Stimulated activated CD8-positive, alpha-beta memory T cell treated with anti-CD3 and anti-CD28 coated beads, Interleukin-4, amount 100 ng/mL, for 4 hours (primary cell): ENCODE measurements around the gene ING3.

Experiments used
- DNase-seq, 2 donors: peaks; one replicate each; pipeline ENCODE4 v3.0.0-alpha.2; 2020; ENCODE audit warnings: low read depth in 2 of 2, low spot score in 1 of 2

ING3 gene, protein sequence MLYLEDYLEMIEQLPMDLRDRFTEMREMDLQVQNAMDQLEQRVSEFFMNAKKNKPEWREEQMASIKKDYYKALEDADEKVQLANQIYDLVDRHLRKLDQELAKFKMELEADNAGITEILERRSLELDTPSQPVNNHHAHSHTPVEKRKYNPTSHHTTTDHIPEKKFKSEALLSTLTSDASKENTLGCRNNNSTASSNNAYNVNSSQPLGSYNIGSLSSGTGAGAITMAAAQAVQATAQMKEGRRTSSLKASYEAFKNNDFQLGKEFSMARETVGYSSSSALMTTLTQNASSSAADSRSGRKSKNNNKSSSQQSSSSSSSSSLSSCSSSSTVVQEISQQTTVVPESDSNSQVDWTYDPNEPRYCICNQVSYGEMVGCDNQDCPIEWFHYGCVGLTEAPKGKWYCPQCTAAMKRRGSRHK

GRCh38 chr7:120950539-120951308 is at the start of gene ING3:
Gene ING3 (plus strand): TSS chr7:120950777. CDS start chr7:120950897, 120 bp downstream.
- peak; percentile 94 to 97 for DNase-seq

GRCh38 chr7:120915314-120916105 is 35.1 kb upstream of the ING3 start:
- no peak for DNase-seq

DNA sequence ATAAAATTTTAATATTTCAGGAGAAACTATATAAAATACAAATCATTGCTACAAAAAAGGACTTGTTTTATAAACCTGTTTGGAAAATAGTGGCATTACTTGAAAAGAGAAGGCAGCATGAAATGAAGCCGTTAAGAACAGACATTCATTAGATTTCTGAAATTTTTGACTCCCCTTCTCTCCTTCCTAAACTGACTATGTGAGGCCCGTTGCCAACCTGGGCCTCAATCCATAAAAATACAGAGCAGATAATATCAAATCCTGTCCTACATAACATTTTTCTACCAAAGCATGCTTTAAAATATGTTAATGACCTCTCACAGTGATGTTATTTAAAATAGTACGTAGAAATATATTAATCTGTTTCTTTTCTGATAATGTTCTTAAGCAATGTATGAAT is 34.5 kb upstream of the ING3 start:
- no peak for DNase-seq

- DNase-seq, result no peak
Measured at GRCh38 chr7:120916538-120916937, 34.0 kb upstream of the ING3 start.

DNA sequence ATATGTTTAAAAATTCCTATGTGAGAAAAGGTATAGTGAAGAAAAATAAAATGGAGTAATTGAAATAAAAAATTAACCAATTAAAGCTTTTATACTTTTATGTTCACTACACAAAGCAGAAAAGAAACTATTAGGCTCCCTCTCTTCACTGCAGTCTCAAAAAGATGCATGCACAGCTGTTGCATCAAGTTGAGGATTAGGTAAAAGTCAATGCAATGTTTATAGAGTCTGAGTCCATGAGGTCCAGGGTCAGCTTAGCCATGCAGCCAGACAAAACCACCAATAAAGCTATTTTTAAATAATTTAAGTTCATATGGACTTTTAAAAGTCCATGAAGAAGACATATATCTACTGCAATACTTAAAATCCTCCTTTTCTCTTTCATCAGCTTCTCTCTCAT is 31.1 kb upstream of the ING3 start:
- DNase-seq, result no peak

DNA sequence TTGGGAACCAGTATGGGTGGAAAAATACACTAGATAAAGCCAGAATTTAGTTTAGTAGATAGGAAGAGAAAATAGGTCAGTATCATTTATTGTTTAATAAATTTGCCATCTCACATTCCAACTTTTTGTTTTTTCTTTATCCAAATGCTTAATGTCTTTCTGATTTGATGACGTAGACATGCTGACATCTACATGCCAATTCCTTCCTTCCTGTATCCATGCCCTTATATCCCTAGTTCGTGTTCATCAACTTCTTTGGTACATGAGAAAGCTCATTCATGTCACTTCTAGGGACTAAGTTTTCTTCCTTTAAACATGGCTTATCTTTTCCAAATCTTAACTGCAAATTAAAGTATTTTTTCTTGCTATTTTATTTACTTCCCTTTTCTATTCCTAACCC is 30.5 kb upstream of the ING3 start:
- no peak for DNase-seq

GRCh38 chr7:120920591-120921274 is 29.8 kb upstream of the ING3 start:
- no peak for DNase-seq

DNA sequence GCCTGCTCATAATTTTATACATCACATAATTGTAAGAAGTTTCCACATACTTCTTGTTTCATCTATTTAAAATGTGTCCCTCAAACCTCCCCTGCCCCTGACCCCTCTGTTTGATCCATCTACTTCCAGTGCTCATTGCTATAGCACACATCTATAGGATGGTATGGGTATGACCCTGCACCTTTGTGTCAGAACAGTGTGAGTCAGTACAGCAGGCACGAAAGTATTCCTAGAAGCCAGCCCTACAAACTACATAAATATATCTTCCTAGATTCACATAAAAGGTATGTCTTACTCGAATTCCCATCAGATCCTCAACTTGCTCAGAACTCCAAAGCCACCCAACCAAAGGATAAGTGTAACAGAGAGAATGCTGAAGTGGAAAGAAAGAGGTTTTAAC is 25.7 kb upstream of the ING3 start:
- no peak for DNase-seq

- DNase-seq, result no peak
Measured at GRCh38 chr7:120925392-120925791, 25.2 kb upstream of the ING3 start.

- no peak for DNase-seq
Measured at GRCh38 chr7:120926943-120927346, 23.6 kb upstream of the ING3 start.

GRCh38 chr7:120927454-120928103 is 23.0 kb upstream of the ING3 start:
- DNase-seq, result no peak

DNA sequence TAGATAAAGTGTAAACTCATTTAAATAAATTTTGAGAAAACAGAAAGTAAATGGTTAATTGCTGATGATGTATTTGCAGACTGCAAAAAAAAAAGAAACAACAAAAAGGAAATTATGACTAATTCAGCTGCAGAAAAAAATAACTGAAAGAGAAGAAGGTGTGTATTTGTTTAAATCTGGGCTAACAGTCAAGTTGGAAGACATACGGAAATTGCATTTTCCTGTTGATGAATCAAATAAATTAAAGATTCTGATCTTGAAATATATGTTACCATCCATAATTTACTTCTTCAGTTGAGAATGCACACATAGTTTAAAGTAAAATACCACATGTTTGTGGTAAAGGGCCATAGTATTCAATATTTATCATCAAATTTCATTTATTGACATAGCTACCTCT is 19.3 kb upstream of the ING3 start:
- no peak for DNase-seq

DNA sequence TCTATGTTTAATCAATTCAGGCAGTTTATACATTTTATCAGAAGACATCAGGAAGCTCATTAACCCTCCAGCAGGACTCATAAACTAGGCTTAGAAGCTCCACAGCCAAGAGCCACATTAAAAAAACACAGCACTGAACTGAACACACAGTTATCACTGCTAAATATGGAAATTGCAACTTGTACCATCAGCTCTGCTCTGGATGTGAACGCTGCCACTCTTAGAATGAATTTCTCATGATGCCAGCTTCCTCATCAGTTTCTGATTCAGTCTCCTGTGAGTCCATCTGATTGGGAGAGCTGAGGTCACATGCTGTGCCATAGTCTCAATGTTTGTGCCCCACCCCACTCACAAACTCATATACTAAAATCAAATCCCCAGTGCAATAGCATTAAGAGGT is 17.1 kb upstream of the ING3 start:
- DNase-seq, result no peak

DNA sequence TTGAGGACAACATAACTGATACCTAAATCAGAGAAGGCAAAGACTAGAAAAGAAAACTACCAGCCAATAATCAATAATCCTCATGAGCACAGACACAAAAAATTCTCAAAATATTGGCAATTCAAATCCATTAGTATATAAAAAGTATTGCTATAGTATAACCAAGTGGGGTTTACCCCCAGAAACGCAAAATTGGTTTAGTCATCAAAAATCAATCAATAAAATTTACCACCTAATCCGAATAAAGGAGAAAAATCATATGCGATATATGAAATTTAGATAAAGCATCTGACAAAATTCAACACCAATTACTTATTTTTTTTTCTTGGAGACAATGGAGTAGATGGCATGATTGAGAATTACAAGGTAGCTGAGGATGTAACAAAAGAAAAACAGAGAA is 11.2 kb upstream of the ING3 start:
- DNase-seq, result no peak

DNA sequence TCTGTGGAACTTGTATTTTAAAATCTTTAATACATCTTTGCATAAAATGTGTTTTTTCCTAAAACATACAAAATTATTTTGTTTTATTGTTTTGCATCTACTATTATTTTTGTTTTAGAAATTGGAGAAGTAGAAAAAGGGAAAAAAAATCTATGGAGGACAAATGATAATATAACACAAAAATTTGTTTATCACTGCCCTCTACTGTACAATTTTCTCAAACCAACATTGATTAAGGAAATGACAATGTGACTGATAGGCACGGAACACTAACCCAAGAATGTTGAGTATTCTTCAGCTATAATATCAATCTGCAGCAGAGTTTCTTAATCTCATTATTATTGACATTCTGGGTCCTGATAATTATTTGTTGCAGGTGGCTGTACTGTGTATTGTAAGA is 9.5 kb upstream of the ING3 start:
- DNase-seq, result no peak

DNA sequence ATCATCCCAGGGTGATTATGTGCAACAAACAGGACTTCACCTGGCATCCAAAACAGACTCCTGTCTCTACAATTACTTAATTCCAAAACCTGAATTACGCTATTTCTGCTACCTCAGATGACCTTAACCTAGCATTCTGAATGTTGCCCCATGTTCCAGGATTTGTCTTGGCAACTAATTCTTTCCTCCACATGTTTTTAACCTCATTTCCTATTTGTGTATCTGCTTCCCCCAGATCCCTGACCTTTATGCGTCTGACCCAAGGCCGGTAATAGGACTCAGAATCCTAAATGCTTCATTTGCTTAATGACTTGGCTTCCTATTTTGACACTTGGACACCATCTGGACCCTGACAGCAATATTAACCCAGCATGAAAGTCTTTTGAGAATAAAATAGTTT is 8.7 kb upstream of the ING3 start:
- no peak for DNase-seq

DNA sequence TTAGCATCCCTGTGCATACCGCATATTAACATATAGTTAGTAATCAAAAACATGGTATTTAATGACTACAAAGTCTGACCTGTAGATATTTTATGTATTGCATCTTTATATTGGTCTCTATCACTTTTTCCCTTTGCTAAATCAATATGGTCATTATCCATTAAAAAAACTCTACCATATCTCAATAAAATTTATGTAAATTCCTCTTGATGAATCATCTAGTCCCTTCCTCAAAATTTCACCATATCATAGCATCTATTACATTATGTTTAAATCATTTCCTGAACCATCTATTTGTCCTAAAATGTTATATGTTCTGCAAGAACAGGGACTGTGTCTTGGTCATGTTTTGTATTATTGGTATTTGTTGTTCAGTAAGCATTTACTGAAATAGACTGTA is 7.7 kb upstream of the ING3 start:
- DNase-seq, result no peak

GRCh38 chr7:120944826-120945562 is 5.6 kb upstream of the ING3 start:
- DNase-seq, result no peak

GRCh38 chr7:120947980-120948379 is 2.6 kb upstream of the ING3 start:
- no peak for DNase-seq

DNA sequence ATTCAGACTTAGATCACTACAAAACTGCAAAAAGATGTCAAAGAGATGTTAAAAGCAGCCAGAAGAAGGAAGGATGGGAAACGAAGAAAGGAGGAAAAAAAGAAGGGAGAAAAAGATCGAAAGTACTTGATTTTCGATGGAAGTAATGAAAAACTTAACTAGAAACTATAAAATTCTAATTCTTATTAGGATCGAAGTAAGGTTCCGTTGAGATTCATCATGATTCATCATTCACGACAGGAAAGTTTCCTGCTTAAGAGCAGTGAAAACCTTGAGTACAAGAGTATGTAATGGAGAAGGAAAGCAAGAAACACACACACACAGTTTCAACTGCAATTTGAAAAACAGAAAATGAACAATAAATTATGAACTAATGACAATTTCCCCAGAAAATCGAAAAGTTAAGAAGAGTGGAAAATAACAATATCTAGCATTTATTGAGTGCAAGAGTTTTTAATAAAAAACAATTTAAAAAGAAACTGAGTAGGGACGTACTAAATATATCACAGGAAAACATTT is 1.1 kb upstream of the ING3 start:
- DNase-seq, result no peak
